Liver (tissue), 9 donors: ENCODE data around the gene C17orf50. TPM values are rescaled to one million over a fixed set of nuclear protein-coding genes. Genes with fewer than 3 reads are reported as not detected.

Experiments
- DNase-seq: peaks from one replicate; pipeline ENCODE4 v3.0.0-alpha.2; 2017; ENCODE audit warnings: low spot score
- H3K27ac ChIP-seq, 2 donors: one replicate each; pipeline ENCODE4 v1.7.0; 2013; ENCODE audit warnings: inconsistent platforms in 2 of 2, low read length in 2 of 2, control low read depth in 1 of 2, low read depth in 1 of 2, mild to moderate bottlenecking in 1 of 2
- H3K27me3 ChIP-seq, 4 donors: one replicate each; pipeline versions ENCODE4 v1.6.1 to v1.7.0; 2013; ENCODE audit warnings: low read length in 3 of 4, inconsistent platforms in 1 of 4, mild to moderate bottlenecking in 1 of 4, moderate library complexity in 1 of 4; ENCODE audit not compliant: control insufficient read depth in 4 of 4, insufficient read depth in 4 of 4
- H3K36me3 ChIP-seq, 4 donors: one replicate each; pipeline versions ENCODE4 v1.6.1 to v1.7.0; 2013; ENCODE audit warnings: low read length in 3 of 4, mild to moderate bottlenecking in 3 of 4, low read depth in 1 of 4, moderate library complexity in 1 of 4; ENCODE audit not compliant: control insufficient read depth in 4 of 4, insufficient read depth in 3 of 4
- H3K4me1 ChIP-seq, 4 donors: one replicate each; pipeline versions ENCODE4 v1.6.1 to v1.7.0; 2013; ENCODE audit warnings: low read length in 3 of 4, mild to moderate bottlenecking in 3 of 4, moderate library complexity in 1 of 4; ENCODE audit not compliant: control insufficient read depth in 4 of 4, insufficient read depth in 4 of 4
- H3K4me3 ChIP-seq, 3 donors: one replicate each; pipeline versions ENCODE4 v1.6.1 to v1.7.0; 2013; ENCODE audit warnings: low read length in 3 of 3, control low read depth in 1 of 3, low read depth in 1 of 3, mild to moderate bottlenecking in 1 of 3
- H3K9ac ChIP-seq, 2 donors: one replicate each; pipeline ENCODE4 v1.7.0; 2013; ENCODE audit warnings: low read length in 2 of 2, mild to moderate bottlenecking in 2 of 2, moderate library complexity in 2 of 2, control low read depth in 1 of 2, low read depth in 1 of 2
- H3K9me3 ChIP-seq, 4 donors: one replicate each; pipeline versions ENCODE4 v1.6.1 to v1.7.0; 2013; ENCODE audit warnings: low read length in 3 of 4; ENCODE audit not compliant: control insufficient read depth in 4 of 4
- ATF3 ChIP-seq: IDR thresholded peaks from 2 replicates; pipeline ENCODE4 v1.6.1; 2016; ENCODE audit warnings: antibody characterized with exemption
- EGR1 ChIP-seq, 2 donors: IDR thresholded peaks; 2 replicates each; pipeline ENCODE4 v1.6.1; 2016 to 2018; ENCODE audit warnings: antibody characterized with exemption in 2 of 2, low read depth in 2 of 2
- FOXA1 ChIP-seq: IDR thresholded peaks from 2 replicates; pipeline ENCODE4 v1.6.1; 2016; ENCODE audit warnings: antibody characterized with exemption
- FOXA2 ChIP-seq: IDR thresholded peaks from 2 replicates; pipeline ENCODE4 v1.6.1; 2016; ENCODE audit warnings: antibody characterized with exemption
- GABPA ChIP-seq, 2 donors: IDR thresholded peaks in 1 of 2; conservative IDR thresholded peaks in 1 of 2; 2 replicates each; pipeline ENCODE4 v1.6.1; 2016; ENCODE audit warnings: antibody characterized with exemption in 2 of 2, mild to moderate bottlenecking in 1 of 2, moderate library complexity in 1 of 2
- HNF4A ChIP-seq, 2 donors: conservative IDR thresholded peaks; 2 replicates each; pipeline ENCODE4 v1.6.1; 2016; ENCODE audit warnings: antibody characterized with exemption in 2 of 2, mild to moderate bottlenecking in 2 of 2
- HNF4G ChIP-seq: IDR thresholded peaks from 2 replicates; pipeline ENCODE4 v1.6.1; 2016; ENCODE audit warnings: antibody characterized with exemption
- JUND ChIP-seq, 2 donors: IDR thresholded peaks; 2 replicates each; pipeline ENCODE4 v1.6.1; 2016; ENCODE audit warnings: antibody characterized with exemption in 2 of 2
- NR2F2 ChIP-seq: IDR thresholded peaks from 2 replicates; pipeline ENCODE4 v1.6.1; 2016; ENCODE audit warnings: antibody characterized with exemption
- RAD21 ChIP-seq, 2 donors: IDR thresholded peaks; 2 replicates each; pipeline ENCODE4 v1.6.1; 2016; ENCODE audit warnings: antibody characterized with exemption in 2 of 2, mild to moderate bottlenecking in 2 of 2
- REST ChIP-seq: IDR thresholded peaks from 2 replicates; pipeline ENCODE4 v1.6.1; 2016; ENCODE audit warnings: antibody characterized with exemption, mild to moderate bottlenecking
- RXRA ChIP-seq, 2 donors: IDR thresholded peaks; 2 replicates each; pipeline ENCODE4 v1.6.1; 2017 to 2018; ENCODE audit warnings: antibody characterized with exemption in 2 of 2, mild to moderate bottlenecking in 1 of 2
- SP1 ChIP-seq: IDR thresholded peaks from 2 replicates; pipeline ENCODE4 v1.6.1; 2018; ENCODE audit warnings: antibody characterized with exemption, mild to moderate bottlenecking
- TAF1 ChIP-seq: conservative IDR thresholded peaks from 2 replicates; pipeline ENCODE4 v1.6.1; 2016; ENCODE audit warnings: antibody characterized with exemption, mild to moderate bottlenecking
- YY1 ChIP-seq: IDR thresholded peaks from 2 replicates; pipeline ENCODE4 v1.6.1; 2016; ENCODE audit warnings: antibody characterized with exemption, mild to moderate bottlenecking
- ZBTB33 ChIP-seq: IDR thresholded peaks from 2 replicates; pipeline ENCODE4 v1.6.1; 2016; ENCODE audit warnings: antibody characterized with exemption
- WGBS: extraction: QIAGEN DNeasy Blood & Tissue Kit; methylation state at CpG from one replicate; pipeline ENCODE4 v1.1.7; 2013; 5-methylcytosine and 5-hydroxymethylcytosine counted together
- polyA plus RNA-seq, 2 donors: library from polyadenylated mRNA; stranded (reverse) in 1 of 2; unstranded in 1 of 2; fragments of 200-250 nt in 1 of 2; fragments of >200 nt in 1 of 2; fragmentation: Nextera tagmentation in 1 of 2; extraction: Ambion mirVana in 1 of 2; gene quantifications; one replicate each; pipeline versions ENCODE4 v1.2.1 to v1.2.3, GENCODE V29; 2013 to 2015
- total RNA-seq, 2 donors: library from RNA; depleted of rRNA; stranded (reverse); fragments of >200 nt; gene quantifications; one replicate each; pipeline ENCODE4 v1.2.3, GENCODE V29; 2014
- TF ChIP-seq, protein P1 (sequence below): IDR thresholded peaks from 2 replicates; pipeline ENCODE4 v1.6.1; 2016; ENCODE audit warnings: antibody characterized with exemption
- TF ChIP-seq, protein P2 (sequence below): fragments of 150-350 bp; IDR thresholded peaks from 2 replicates; pipeline ENCODE4 v1.5.1; 2017; ENCODE audit warnings: improper control_type of control experiment, low read depth, low read length; ENCODE audit not compliant: missing input control
- donor health status: healthy.
- donor health status: healthy.
- donor health status: healthy.
- donor health status: healthy.
- donor health status: healthy.

Gene C17orf50
- total and polyA plus RNA-seq, 4 donors = not detected

DNA sequence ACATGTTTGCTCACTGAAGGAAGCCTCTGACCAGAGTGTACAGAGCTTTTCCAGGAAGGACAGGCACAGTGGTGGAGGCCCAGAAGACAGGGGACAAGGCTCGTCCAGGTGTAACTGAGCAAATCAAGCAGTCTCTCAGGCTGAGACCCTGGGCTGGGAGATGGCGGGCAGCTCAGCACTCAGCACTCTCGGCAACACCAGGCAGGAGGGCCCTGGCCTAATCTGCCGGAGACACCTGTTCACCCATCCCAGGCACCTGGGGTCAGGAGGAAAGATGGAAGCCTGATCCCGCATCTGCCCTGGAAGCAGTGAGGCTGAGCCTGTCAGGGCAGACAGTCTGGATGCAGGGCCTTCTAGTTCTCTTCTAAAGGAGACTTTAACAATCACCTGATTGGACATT is 24.5 kb upstream of the C17orf50 start:
- no peak for DNase-seq
- H3K4me1 ChIP-seq = peaks cover 0 to 6% (median 4%) of the 10 kb centered on the region in 4 donors
- H3K9ac ChIP-seq = no peak overlapping the region
- H3K4me3 ChIP-seq = no peak overlapping the region
- no peaks in the 10 kb centered on the region for H3K36me3 ChIP-seq
- 94% methylated on average over 5 of the region's 5 CpGs for WGBS
- H3K27ac ChIP-seq = no peak overlapping the region
- peaks cover 0 to 3% (median 0%) of the 10 kb centered on the region in 4 donors for H3K27me3 ChIP-seq
- TF ChIP-seq NR2F2 = no peak
- TF ChIP-seq JUND (IDR thresholded peaks at IDR 0.05) = no peak
- TF ChIP-seq ATF3 = no peak
- no peak for TF ChIP-seq ZBTB33
- no peak for TF ChIP-seq GABPA (IDR thresholded peaks at IDR 0.05 in 1 of 2, conservative IDR thresholded peaks at IDR 0.05 in 1 of 2)
- TF ChIP-seq EGR1 (IDR thresholded peaks at IDR 0.05; ENCODE audit: low read depth in 2 of 2) = no peak
- no peak for TF ChIP-seq FOXA1
- no peak for TF ChIP-seq TAF1
- TF ChIP-seq, protein P1, sequence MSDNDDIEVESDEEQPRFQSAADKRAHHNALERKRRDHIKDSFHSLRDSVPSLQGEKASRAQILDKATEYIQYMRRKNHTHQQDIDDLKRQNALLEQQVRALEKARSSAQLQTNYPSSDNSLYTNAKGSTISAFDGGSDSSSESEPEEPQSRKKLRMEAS = no peak
- TF ChIP-seq, protein P2, sequence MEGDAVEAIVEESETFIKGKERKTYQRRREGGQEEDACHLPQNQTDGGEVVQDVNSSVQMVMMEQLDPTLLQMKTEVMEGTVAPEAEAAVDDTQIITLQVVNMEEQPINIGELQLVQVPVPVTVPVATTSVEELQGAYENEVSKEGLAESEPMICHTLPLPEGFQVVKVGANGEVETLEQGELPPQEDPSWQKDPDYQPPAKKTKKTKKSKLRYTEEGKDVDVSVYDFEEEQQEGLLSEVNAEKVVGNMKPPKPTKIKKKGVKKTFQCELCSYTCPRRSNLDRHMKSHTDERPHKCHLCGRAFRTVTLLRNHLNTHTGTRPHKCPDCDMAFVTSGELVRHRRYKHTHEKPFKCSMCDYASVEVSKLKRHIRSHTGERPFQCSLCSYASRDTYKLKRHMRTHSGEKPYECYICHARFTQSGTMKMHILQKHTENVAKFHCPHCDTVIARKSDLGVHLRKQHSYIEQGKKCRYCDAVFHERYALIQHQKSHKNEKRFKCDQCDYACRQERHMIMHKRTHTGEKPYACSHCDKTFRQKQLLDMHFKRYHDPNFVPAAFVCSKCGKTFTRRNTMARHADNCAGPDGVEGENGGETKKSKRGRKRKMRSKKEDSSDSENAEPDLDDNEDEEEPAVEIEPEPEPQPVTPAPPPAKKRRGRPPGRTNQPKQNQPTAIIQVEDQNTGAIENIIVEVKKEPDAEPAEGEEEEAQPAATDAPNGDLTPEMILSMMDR = no peak
- no peak for TF ChIP-seq RAD21 (IDR thresholded peaks at IDR 0.05)
- no peak for TF ChIP-seq HNF4G
- no peak for TF ChIP-seq RXRA (IDR thresholded peaks at IDR 0.05)
- TF ChIP-seq SP1 = no peak
- no peak for TF ChIP-seq REST
- TF ChIP-seq HNF4A (conservative IDR thresholded peaks at IDR 0.05) = no peak
- no peak for TF ChIP-seq FOXA2
- no peak for TF ChIP-seq YY1
- no peaks in the 10 kb centered on the region for H3K9me3 ChIP-seq
